ENCODE data around the gene CARD14.

The CARD14 gene

DNA sequence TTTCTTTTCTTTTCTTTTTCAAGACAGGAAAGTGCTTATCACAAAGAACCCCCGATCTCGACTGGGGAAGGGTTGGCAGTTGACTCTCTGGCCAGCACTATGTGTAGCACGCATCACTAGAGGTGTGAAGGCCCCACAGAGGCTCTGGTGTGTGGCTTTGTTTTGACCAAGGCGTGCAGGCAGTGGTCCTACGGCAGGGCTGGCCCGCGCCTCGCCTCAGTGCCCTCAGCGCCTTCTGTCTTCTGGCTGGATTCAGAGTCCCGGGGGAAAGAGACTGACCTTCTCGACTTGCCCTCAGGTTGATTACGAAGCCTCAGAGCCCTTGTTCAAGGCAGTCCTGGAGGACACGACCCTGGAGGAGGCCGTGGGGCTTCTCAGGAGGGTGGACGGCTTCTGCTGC is 31.6 kb downstream of the CARD14 start:
- no peak overlapping the region for H3K4me3 ChIP-seq (ENCODE audit: low read length)
- no peak for DNase-seq (ENCODE audit: low read depth, low spot score)

DNA sequence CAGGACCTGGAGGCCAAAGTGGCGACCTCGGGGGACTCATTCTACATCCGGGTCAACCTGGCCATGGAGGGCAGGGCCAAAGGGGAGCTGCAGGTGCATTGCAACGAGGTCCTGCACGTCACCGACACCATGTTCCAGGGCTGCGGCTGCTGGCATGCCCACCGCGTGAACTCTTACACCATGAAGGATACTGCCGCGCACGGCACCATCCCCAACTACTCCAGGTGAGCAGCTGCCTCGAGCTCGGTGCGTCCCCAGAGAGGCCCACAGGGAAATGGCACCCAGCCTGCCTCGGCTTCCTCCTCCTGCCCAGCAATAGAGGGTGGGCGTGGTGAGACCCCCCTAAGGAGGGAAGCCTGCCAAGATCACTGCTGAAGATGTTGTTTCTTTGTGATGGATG is 32.4 kb downstream of the CARD14 start:
- H3K4me3 ChIP-seq (ENCODE audit: low read length) = no peak overlapping the region

DNA sequence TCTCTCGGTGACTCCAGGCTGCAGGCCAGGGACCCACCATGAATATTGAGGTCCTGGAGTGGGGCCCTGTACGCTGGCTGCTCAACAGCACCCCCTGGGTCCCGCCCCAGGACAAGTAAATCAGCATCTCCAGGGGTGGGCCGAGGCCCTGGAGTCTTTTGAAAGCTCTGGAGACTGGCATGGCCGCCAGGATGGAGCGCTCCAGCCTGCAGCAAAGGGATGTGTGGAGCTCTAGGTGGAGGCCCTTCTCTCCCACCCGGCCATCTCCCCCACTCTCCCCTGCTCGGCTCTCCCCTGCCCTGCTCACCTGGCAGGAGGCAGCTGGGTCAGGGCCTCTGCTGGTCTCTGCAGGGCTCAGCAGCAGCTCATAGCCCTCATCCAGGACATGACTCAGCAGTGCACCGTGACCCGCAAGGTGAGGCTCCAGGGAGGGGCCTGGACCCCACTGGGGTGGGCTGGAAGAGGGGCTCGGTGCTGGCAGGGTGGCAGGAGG is 33.7 kb downstream of the CARD14 start:
- no peak overlapping the region for H3K4me3 ChIP-seq (ENCODE audit: low read length)
- no peak for DNase-seq (ENCODE audit: low read depth, low spot score)

More for the DNA sequence above, 32.4 kb downstream of the CARD14 start:
- DNase-seq (ENCODE audit: low read depth, low spot score) = no peak

DNA sequence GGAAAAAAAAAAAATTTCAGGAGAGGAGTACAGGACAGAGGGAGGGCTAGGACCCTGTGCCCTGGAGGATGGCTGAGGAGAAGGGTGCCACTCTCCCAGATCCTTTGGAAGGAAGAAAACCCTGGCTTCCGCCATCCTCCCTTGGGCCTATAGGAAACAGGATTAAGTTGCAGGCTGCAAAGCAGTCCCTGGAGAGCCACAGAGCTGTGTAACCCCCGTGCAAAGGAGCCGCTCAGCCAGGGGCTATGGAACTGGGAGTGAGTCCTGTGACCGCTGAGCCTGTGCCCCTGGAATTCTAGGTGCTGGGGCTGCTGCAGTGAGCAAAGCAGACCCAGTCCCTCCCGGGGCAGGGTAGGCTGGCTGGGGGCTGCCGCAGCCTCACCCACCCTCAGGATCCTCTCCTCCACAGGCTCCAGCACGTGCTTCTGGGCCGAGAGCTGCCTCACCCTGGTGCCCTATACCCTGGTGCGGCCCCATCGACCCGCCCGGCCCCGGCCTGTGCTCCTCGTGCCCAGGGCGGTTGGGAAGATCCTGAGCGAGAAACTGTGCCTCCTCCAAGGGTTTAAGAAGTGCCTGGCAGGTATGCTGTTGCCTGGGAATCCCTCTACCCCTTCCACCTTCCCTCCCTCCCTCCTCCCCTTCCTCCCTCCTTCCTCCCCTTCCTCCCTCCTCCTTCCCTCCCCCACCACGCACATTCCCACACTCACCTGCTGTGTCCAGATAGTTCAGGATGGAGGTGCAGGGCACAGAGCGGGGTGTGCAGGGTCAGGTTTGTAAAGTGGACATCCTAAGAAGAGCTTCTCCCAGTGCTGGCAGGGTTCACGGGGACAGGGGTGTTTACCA is 35.0 kb downstream of the CARD14 start:
- no peak overlapping the region for H3K4me3 ChIP-seq (ENCODE audit: low read length)
- no peak for DNase-seq (ENCODE audit: low read depth, low spot score)

DNA sequence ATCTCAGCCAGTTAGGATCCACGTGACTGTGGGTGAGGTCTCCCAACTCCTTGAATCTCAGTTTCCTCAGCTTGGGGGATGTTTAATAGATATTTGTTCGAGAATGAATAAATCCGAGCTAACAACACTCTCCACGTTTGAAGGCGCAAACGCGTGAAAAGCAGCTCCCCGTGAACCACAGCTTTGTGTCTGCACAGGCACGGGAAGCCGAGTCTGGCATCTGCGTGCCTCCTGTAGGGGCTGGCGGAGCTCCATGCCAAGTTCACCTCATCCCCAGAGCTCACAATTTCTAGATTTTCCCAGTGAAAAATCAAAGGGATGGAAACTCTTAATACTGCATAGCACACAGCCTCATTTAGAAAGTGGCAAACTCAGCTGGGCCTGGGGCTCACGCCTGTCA is 36.0 kb downstream of the CARD14 start:
- no peak for DNase-seq (ENCODE audit: low read depth, low spot score)
- H3K4me3 ChIP-seq (ENCODE audit: low read length) = no peak overlapping the region

DNA sequence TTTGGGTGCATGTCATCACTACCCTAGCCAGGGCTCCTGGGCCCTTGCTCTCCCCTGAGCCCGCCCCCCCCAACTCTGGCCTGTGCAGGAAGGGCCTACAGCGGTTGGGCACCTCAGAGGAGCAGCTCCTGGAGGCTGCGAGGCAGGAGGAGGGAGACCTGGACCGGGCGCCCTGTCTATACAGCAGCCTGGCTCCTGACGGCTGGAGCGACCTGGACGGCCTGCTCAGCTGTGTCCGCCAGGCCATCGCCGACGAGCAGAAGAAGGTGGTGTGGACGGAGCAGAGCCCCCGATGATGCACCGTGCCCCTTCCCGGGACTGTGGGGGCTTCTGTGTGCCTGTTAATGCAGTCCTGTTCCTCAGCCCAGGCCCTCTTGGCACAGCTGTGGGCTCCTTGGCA is 38.2 kb downstream of the CARD14 start:
- DNase-seq (ENCODE audit: low read depth, low spot score) = no peak
- H3K4me3 ChIP-seq (ENCODE audit: low read length) = no peak overlapping the region

DNA sequence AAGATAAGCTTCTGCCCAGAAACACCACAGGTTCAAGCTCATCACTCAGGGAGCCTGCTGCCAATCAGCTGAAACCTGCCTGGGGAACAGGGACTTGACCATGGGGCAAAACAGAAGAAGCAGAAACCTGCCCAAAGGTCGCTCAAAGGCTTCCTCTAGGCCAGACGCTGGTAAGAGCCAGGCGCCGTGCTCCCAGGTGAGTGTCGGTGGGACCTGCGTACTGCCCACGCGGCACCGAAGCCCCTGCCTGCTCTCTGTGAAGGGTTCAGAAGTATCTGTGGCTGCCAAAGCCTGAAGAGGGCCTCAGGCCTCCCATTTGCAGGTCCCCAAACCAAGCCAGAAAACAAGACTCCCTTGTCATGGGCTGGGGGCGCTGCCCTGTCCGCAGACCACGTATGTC is 39.9 kb downstream of the CARD14 start:
- DNase-seq (ENCODE audit: low read depth, low spot score) = no peak

DNA sequence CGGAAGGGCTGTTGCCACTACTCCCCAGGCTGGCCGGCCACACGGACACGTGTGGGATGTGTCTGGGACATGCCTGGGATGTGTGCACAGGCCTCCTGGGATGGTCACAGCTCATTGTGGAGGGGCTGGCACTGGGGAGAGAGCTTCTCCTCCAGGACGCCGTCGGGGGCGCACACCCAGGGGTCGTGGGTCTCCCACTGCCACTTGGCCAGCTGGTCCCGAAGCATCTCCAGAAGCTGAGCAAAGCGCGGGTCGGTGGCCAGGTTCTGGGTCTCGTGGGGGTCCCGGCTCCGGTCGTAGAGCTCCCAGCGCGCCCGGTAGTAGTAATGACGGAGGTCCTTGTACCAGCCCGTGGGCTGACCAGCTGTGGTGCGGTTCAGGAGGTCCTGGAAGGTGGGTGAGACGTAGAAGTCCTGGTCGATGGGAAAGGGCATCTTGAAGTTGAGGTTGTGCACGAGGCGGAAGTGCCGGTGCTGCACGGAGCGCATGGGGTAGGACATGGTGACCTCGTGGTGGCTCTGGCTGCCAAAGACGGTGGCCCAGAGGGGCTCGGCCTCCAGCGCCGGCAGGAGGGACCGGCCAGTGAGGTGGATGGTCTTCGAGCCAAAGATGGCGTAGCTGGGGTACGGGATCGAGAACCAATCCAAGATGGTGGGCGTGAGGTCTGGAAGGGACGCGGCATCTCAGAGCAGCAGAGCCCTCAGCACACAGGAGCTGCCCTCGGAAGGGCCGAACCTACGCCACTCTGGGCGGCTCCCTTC is 40.7 kb downstream of the CARD14 start:
- H3K4me3 ChIP-seq (ENCODE audit: low read length) = no peak overlapping the region
- no peak for DNase-seq (ENCODE audit: low read depth, low spot score)

More for the DNA sequence above, 39.9 kb downstream of the CARD14 start:
- H3K4me3 ChIP-seq (ENCODE audit: low read length) = no peak overlapping the region

DNA sequence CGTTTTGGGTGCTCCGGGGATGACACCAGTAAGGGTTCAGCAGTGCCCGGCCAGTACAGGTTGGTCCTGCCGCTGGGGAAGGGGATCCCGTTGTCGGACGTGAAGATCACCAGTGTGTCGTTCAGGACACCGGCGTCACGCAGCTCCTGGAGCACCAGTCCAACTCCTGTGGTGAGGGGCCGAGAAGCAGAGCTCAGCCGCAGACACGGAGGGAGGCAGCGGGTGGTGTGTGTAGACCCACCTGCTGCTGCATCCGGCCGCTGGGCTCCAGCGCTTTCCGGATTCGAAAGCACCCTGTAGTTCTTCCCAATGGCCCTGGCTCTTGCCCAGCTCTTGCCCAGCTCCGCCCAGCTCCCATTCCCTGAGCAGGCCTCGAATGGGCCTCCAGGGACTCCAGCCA is 42.3 kb downstream of the CARD14 start:
- no peak overlapping the region for H3K4me3 ChIP-seq (ENCODE audit: low read length)
- no peak for DNase-seq (ENCODE audit: low read depth, low spot score)

DNA sequence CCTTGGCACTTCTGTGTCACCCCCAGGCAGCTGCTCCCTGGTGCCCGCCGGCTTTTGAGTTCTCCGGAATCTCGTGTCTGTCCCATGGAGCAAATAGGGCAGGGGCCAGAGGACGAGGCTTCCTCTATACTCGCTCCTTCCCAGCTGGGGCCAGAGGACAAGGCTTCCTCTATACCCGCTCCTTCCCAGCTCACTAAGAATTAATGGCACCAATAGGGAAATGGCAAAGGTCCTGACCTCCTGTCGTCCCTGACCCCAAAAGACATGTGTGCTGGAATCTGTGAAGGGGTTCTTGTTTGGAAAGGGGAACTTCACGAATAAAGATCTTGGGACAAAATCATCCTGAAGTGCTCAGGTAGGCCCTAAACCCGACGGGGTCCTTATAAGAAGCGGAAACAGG is 42.7 kb downstream of the CARD14 start:
- H3K4me3 ChIP-seq (ENCODE audit: low read length) = no peak overlapping the region
- DNase-seq (ENCODE audit: low read depth, low spot score) = no peak

DNA sequence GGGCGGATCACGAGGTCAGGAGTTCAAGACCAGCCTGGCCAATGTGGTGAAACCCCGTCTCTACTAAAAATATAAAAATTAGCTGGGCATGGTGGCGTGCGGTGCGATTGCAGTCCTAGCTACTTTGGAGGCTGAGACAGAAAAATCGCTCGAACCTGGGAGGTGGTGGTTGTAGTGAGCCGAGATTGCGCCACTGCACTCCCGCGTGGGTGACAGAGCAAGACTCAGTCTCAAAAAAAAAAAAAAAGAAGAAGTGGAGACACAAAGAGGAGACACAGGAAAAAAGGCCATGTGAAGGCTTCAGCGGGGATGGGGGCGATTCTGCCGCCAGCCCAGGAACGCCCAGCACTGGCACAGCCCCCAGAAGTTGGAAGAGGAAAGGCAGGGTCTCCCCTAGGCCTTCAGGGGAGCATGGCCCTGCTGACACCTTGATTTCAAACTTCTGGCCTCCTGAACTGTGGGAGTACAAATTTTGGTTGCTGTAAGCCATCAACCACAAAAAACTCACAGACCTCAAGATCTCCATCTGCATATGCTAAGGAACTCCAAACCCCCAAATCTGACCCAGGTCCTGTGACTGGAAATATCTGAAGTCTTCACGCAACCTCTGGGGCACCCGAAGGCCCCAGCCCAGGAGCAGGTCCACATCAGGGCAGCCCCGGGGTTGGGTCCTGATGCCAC is 43.3 kb downstream of the CARD14 start:
- H3K4me3 ChIP-seq (ENCODE audit: low read length) = no peak overlapping the region
- DNase-seq (ENCODE audit: low read depth, low spot score) = no peak

DNA sequence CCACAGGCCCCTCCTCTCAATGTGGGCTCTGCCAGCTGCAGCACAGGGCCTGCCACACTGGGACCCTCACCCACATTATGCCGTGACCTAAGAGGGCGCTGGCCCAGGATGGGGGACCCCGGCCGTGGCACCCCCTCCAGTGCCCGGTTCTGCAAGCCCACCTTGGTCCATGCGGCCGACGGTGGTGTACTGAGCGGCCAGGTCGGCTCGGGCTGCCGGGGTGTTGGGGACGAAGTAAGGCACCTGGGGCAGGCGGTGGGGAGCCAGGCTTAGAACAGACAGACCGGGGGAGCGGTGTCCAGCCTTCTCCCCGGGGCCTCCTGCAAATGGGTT is 43.8 kb downstream of the CARD14 start:
- no peak for DNase-seq (ENCODE audit: low read depth, low spot score)
- no peak overlapping the region for H3K4me3 ChIP-seq (ENCODE audit: low read length)

DNA sequence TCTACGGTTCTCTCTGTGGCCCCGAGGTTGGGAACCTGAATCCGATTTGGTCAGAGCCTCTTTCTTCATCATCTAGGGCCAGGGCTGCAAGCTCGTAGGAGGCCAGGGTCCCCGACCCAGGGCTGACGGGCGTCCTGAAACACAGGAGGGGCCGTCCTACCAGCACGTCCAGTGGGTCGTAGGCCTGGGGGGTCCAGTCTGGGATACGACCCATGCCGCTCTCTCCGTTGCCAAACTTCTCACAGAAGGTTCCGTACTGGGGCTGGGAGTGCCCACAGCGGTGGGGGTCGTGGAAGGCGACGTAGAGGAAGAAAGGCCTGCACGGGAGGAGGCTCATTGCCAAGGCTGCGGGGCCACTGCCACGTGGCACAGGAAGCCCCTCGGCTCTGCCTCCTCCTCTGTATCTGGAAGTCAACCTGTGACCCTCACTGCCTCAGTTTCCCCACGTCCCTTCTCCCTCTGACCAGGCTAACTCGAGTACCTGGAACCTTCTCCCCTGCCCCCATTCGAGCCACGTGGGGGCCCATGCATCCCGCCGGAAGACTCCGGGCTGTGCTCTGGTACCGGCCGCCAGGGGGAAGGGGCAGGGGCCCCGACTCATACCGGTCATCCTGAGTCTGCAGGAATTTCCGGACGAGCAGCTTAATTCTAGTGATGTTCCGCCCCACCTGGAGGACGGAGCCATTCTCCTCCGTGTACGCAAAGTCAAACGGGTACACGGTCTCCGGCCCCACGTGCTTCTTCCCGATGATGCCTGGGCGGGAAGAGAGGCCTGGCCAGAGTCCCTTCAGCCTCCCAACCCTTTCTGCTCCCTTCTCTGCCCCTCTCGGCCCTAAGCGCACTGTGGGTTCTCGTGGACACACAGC is 44.4 kb downstream of the CARD14 start:
- no peak for DNase-seq (ENCODE audit: low read depth, low spot score)
- H3K4me3 ChIP-seq (ENCODE audit: low read length) = no peak overlapping the region

DNA sequence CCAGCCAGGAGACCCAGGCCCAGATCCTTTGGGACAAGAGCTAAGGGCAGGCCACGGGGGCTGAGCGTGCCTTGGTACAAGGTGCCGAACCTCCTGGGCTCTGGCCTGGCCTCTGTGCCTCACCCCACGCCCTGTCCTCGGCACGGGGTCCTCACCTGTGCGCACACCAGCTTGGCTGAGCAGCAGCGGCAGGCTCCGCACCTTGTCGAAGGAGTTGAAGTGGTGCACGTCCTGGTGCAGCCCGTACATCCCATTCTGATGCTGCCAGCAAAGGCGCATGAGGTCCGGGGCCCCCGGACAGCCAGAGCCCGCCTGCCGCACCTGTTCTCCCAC is 45.0 kb downstream of the CARD14 start:
- no peak for DNase-seq (ENCODE audit: low read depth, low spot score)

DNA sequence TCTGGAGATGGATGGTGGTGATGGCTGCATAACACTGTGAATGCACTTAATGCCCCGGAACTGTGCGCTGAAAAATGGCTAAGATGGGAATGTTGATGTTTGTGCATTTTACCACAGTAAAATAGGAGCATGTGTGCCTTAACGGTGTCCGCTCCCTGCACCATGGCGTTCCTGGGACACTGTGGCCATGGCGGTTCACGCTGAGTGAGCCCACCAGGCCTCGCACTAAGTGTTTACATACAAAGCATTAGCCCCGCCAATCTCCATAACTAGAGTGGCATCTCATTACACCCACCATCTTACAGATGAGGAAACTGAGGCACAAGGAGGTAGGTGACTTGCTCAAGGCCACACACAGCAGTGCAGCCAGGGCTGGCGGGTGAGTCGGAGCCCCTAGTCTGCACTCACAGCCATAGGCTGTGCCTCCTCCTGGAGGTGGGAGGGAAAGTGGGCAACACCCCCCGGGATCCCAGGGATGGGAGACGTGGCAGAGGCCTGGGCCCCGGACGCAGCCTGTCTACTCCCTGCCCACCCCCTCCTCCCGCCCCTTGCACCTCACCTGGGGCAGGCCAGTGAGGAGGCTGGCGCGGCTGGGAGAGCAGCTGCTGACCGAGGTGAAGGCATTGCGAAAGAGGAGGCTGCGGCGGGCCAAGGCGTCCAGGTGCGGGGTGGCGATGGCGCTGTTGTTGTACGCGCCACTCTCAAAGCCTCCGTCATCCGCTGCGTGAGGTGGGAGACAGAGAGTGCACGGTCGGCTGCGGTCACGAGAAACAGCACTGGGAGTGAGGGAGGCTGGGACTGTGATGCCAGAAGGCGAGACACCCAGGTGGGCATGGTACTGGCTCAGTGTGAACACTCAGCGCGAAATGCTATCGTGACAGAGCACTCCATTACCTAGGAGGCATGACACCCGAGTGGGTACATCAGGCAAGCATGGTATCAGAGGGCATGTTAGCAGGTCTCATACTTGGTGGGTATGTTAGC is 46.9 kb downstream of the CARD14 start:
- no peak for DNase-seq (ENCODE audit: low read depth, low spot score)
- no peak overlapping the region for H3K4me3 ChIP-seq (ENCODE audit: low read length)

More for the DNA sequence above, 45.0 kb downstream of the CARD14 start:
- no peak overlapping the region for H3K4me3 ChIP-seq (ENCODE audit: low read length)

DNA sequence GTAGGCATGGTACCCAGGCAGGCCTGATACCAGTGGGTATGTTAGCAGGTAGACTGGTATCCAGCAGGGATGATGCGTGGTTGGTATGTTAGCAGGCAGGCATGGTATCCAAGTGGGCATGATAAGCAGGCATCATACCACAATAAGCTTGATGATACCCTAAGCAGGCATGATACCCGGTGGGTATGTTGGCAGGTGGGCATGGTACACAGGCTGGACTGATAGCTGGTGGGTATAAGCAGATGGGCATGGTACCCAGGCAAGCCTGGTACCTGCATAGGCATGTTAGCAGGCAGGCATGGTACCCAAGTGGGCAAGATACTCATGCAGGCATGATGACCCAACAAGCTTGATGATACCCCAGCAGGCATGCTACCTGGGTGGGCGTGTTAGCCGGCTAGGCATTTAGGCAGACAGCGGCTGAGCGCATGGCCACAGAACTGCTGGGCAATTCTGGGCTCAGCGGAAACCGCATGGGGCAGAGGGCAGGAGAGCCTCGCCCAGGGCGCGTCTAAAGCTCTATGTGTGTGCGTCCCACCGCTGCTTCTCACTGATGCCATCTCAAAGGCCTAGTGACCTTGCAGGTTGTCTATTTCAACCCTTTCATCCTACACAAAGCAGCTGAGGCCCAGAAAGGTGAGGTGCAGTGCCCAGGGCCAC is 48.0 kb downstream of the CARD14 start:
- no peak for DNase-seq (ENCODE audit: low read depth, low spot score)
- no peak overlapping the region for H3K4me3 ChIP-seq (ENCODE audit: low read length)

DNA sequence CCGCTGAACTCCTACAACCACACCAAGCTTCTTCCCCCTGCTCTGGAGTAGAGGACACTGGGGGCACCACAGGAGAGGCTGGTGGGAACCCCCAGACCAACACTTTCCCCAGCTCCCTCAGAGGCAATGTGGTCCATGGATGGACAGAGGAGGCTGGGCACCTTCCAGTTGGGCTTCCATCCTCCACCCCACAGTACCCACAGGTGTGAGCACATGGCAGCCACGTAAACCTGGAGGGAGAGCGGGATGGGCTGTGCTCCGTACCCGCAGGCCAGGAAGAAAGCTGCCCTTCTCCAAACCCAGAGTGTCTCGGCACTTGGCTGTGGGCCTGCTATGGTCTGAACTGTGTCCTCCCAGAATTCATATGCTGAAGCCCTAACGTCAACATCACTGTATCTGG is 48.6 kb downstream of the CARD14 start:
- H3K4me3 ChIP-seq (ENCODE audit: low read length) = no peak overlapping the region
- no peak for DNase-seq (ENCODE audit: low read depth, low spot score)
